ENCODE measurements around the gene FGFR2.

The FGFR2 gene

GRCh38 chr10:121440461-121440860, 157.8 kb downstream of the FGFR2 start:
- TF ChIP-seq CREB1 (IDR thresholded peaks at IDR 0.05; ENCODE audit: low read depth) (no peak), REST (IDR thresholded peaks at IDR 0.05; ENCODE audit: low read depth) (no peak), RAD21 (IDR thresholded peaks at IDR 0.05; ENCODE audit: low read depth) (no peak), ZBTB7A (IDR thresholded peaks at IDR 0.05; ENCODE audit: low read depth) (no peak), NFIC (IDR thresholded peaks at IDR 0.05) (no peak), YY1 (IDR thresholded peaks at IDR 0.05; ENCODE audit: low read depth) (no peak), EP300 (IDR thresholded peaks at IDR 0.05; ENCODE audit: borderline replicate concordance) (no peak), EGR1 (IDR thresholded peaks at IDR 0.05) (no peak), TCF12 (IDR thresholded peaks at IDR 0.05; ENCODE audit: low read depth) (no peak), TAF1 (IDR thresholded peaks at IDR 0.05; ENCODE audit: low read depth) (no peak), FOXM1 (IDR thresholded peaks at IDR 0.05; ENCODE audit: borderline replicate concordance, low read depth) (no peak), MAX (IDR thresholded peaks at IDR 0.05) (no peak), CEBPB (IDR thresholded peaks at IDR 0.05) (no peak), USF1 (IDR thresholded peaks at IDR 0.05) (no peak), TEAD4 (IDR thresholded peaks at IDR 0.05) (no peak)

- no peak for TF ChIP-seq CEBPB (IDR thresholded peaks at IDR 0.05)
- TF ChIP-seq FOXM1 (IDR thresholded peaks at IDR 0.05; ENCODE audit: borderline replicate concordance, low read depth), result no peak
- no peak for TF ChIP-seq TCF12 (IDR thresholded peaks at IDR 0.05; ENCODE audit: low read depth)
- no peak for TF ChIP-seq MAX (IDR thresholded peaks at IDR 0.05)
- no peak for TF ChIP-seq USF1 (IDR thresholded peaks at IDR 0.05)
- no peak for TF ChIP-seq RAD21 (IDR thresholded peaks at IDR 0.05; ENCODE audit: low read depth)
Observed at GRCh38 chr10:121438333-121438732, 159.9 kb downstream of the FGFR2 start.

GRCh38 chr10:121437596-121437995, 160.6 kb downstream of the FGFR2 start:
- TF ChIP-seq RAD21 (IDR thresholded peaks at IDR 0.05; ENCODE audit: low read depth) (peak; percentile 47), NFIC (IDR thresholded peaks at IDR 0.05) (no peak)

GRCh38 chr10:121436630-121437341, 161.5 kb downstream of the FGFR2 start:
- no peak for TF ChIP-seq NFIC (IDR thresholded peaks at IDR 0.05)
- no peak for TF ChIP-seq MAX (IDR thresholded peaks at IDR 0.05)
- no peak for TF ChIP-seq EGR1 (IDR thresholded peaks at IDR 0.05)
- no peak for TF ChIP-seq FOXM1 (IDR thresholded peaks at IDR 0.05; ENCODE audit: borderline replicate concordance, low read depth)
- no peak for TF ChIP-seq ZBTB7A (IDR thresholded peaks at IDR 0.05; ENCODE audit: low read depth)
- TF ChIP-seq TEAD4 (IDR thresholded peaks at IDR 0.05), result no peak
- TF ChIP-seq REST (IDR thresholded peaks at IDR 0.05; ENCODE audit: low read depth), result no peak
- TF ChIP-seq EP300 (IDR thresholded peaks at IDR 0.05; ENCODE audit: borderline replicate concordance), result no peak
- TF ChIP-seq TAF1 (IDR thresholded peaks at IDR 0.05; ENCODE audit: low read depth), result no peak
- TF ChIP-seq RAD21 (IDR thresholded peaks at IDR 0.05; ENCODE audit: low read depth), result no peak
- no peak for TF ChIP-seq YY1 (IDR thresholded peaks at IDR 0.05; ENCODE audit: low read depth)
- TF ChIP-seq CEBPB (IDR thresholded peaks at IDR 0.05), result no peak
- no peak for TF ChIP-seq TCF12 (IDR thresholded peaks at IDR 0.05; ENCODE audit: low read depth)
- no peak for TF ChIP-seq USF1 (IDR thresholded peaks at IDR 0.05)

GRCh38 chr10:121436281-121436629, 162.0 kb downstream of the FGFR2 start:
- TF ChIP-seq EP300 (IDR thresholded peaks at IDR 0.05; ENCODE audit: borderline replicate concordance) (no peak), ZBTB7A (IDR thresholded peaks at IDR 0.05; ENCODE audit: low read depth) (no peak), NFIC (IDR thresholded peaks at IDR 0.05) (no peak), TCF12 (IDR thresholded peaks at IDR 0.05; ENCODE audit: low read depth) (no peak), EGR1 (IDR thresholded peaks at IDR 0.05) (no peak), CREB1 (IDR thresholded peaks at IDR 0.05; ENCODE audit: low read depth) (no peak), TEAD4 (IDR thresholded peaks at IDR 0.05) (no peak), FOXM1 (IDR thresholded peaks at IDR 0.05; ENCODE audit: borderline replicate concordance, low read depth) (no peak), USF1 (IDR thresholded peaks at IDR 0.05) (no peak), YY1 (IDR thresholded peaks at IDR 0.05; ENCODE audit: low read depth) (no peak), RAD21 (IDR thresholded peaks at IDR 0.05; ENCODE audit: low read depth) (no peak), MAX (IDR thresholded peaks at IDR 0.05) (no peak), REST (IDR thresholded peaks at IDR 0.05; ENCODE audit: low read depth) (no peak), TAF1 (IDR thresholded peaks at IDR 0.05; ENCODE audit: low read depth) (no peak), CEBPB (IDR thresholded peaks at IDR 0.05) (no peak)

All from Ishikawa (cell line).